ENCODE results near the gene FBXO10.

DNA sequence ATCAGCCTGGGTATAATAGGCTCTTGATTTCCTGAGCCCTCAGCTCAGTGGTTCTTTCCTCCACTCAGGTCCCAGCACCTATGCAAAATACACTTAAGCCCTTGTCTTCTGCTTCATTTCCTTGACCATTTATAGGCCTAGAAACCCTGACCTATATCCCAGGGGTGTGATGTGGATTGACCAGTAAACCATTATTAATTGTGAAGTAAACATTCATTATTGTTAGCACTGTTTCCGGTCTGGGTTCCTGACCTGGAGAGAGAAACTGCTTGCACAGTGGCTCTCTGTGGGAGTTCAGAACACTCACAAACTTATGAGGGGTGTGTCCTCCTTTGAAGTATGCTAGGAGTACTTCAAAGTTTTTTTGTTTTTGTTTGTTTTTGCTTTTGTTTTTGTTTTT is 35.8 kb upstream of the FBXO10 start:
- TF ChIP-seq CTCF (IDR thresholded peaks at IDR 0.05; ENCODE audit: low read depth, low read length) (no peak), EZH2phosphoT487 (IDR thresholded peaks at IDR 0.05; ENCODE audit: low read depth) (no peak)

All from OCI-LY3 (cell line).